HepG2 (cell line): ENCODE measurements around the gene GNG5. TPM values are rescaled to one million over a fixed set of nuclear protein-coding genes. Genes with fewer than 3 reads are reported as not detected.

ENCODE experiments used
- ASH2L ChIP-seq: fragments of 300-600, 200-600 bp; sonication (generic); IDR thresholded peaks from 2 replicates; pipeline ENCODE4 v1.7.0; 2017; ENCODE audit warnings: low read depth, mild to moderate bottlenecking, moderate library complexity, mixed read lengths, low read length; ENCODE audit not compliant: insufficient read length
- CSRNP2 ChIP-seq: sonication (generic); formaldehyde crosslinking; conservative IDR thresholded peaks from 2 replicates; pipeline ENCODE4 v1.8.0; 2022; ENCODE audit warnings: low read depth, missing genetic modification reagents
- DBP ChIP-seq: sonication (generic); formaldehyde crosslinking; IDR thresholded peaks from 2 replicates; pipeline ENCODE4 v1.4.0; 2020; ENCODE audit warnings: missing genetic modification reagents; ENCODE audit errors: not compliant biosample characterization
- EEA1 ChIP-seq: sonication (generic); formaldehyde crosslinking; IDR thresholded peaks from 2 replicates; pipeline ENCODE4 v1.5.1; 2020; ENCODE audit warnings: mild to moderate bottlenecking, missing genetic modification reagents, borderline replicate concordance
- FOXO1 ChIP-seq: sonication (generic); formaldehyde crosslinking; IDR thresholded peaks from 2 replicates; pipeline ENCODE4 v1.4.0; 2020; ENCODE audit warnings: missing genetic modification reagents
- GTF3A ChIP-seq: sonication (generic); formaldehyde crosslinking; conservative IDR thresholded peaks from 2 replicates; pipeline ENCODE4 v1.4.0; 2020; ENCODE audit warnings: mild to moderate bottlenecking, missing genetic modification reagents
- HOXA9 ChIP-seq: sonication (generic); formaldehyde crosslinking; IDR thresholded peaks from 2 replicates; pipeline ENCODE4 v1.8.1; 2022; ENCODE audit warnings: missing genetic modification reagents, mild to moderate bottlenecking, moderate library complexity, borderline replicate concordance
- KAT8 ChIP-seq: IDR thresholded peaks from 2 replicates; pipeline ENCODE4 v1.6.1; 2016; ENCODE audit warnings: missing genetic modification reagents, missing compliant biosample characterization
- MEF2D ChIP-seq: sonication (generic); formaldehyde crosslinking; IDR thresholded peaks from 2 replicates; pipeline ENCODE4 v1.5.1; 2020; ENCODE audit warnings: mild to moderate bottlenecking, missing genetic modification reagents
- RAD21 ChIP-seq: fragments of 450-650 bp; formaldehyde crosslinking; IDR thresholded peaks from 2 replicates; pipeline ENCODE4 v1.5.0; 2020; ENCODE audit warnings: mild to moderate bottlenecking
- THAP11 ChIP-seq: IDR thresholded peaks from 2 replicates; pipeline ENCODE4 v1.6.1; 2016; ENCODE audit warnings: missing biosample characterization, missing genetic modification reagents
- TOPORS ChIP-seq: sonication (generic); formaldehyde crosslinking; IDR thresholded peaks from 2 replicates; pipeline ENCODE4 v1.8.0; 2023; ENCODE audit warnings: mild to moderate bottlenecking, missing genetic modification reagents
- U2AF2 ChIP-seq: fragments of 200-400 bp; formaldehyde crosslinking; IDR thresholded peaks from 2 replicates; pipeline ENCODE4 v1.6.1; 2017; ENCODE audit warnings: low read depth, mild to moderate bottlenecking, low read length
- ZBTB34 ChIP-seq: sonication (generic); formaldehyde crosslinking; IDR thresholded peaks from 2 replicates; pipeline ENCODE4 v1.8.0; 2022; ENCODE audit warnings: mild to moderate bottlenecking, missing genetic modification reagents
- ZBTB43 ChIP-seq: sonication (generic); formaldehyde crosslinking; conservative IDR thresholded peaks from 2 replicates; pipeline ENCODE4 v1.4.0; 2020; ENCODE audit warnings: missing genetic modification reagents
- ZBTB8A ChIP-seq: sonication (generic); formaldehyde crosslinking; IDR thresholded peaks from 2 replicates; pipeline ENCODE4 v1.4.0; 2020; ENCODE audit warnings: mild to moderate bottlenecking, low read depth, missing genetic modification reagents, borderline replicate concordance
- ZFP90 ChIP-seq: sonication (generic); formaldehyde crosslinking; IDR thresholded peaks from 2 replicates; pipeline ENCODE4 v1.8.0; 2022; ENCODE audit warnings: missing genetic modification reagents, mild to moderate bottlenecking, inconsistent platforms, borderline replicate concordance
- ZNF34 ChIP-seq: sonication (generic); formaldehyde crosslinking; IDR thresholded peaks from 2 replicates; pipeline ENCODE4 v1.4.0; 2020; ENCODE audit warnings: mild to moderate bottlenecking, missing genetic modification reagents, borderline replicate concordance
- ZNF530 ChIP-seq: sonication (generic); formaldehyde crosslinking; IDR thresholded peaks from 2 replicates; pipeline ENCODE4 v1.5.0; 2020; ENCODE audit warnings: low read depth, mild to moderate bottlenecking, missing genetic modification reagents
- ZNF644 ChIP-seq: IDR thresholded peaks from 2 replicates; pipeline ENCODE4 v1.6.1; 2016; ENCODE audit warnings: low read depth
- polyA plus RNA-seq, 8 experiments: library from polyadenylated mRNA; depleted of rRNA in 3 of 8; stranded (reverse) in 7 of 8; unstranded in 1 of 8; fragments of >200 nt; fragmentation: Illumina TruSeq in 4 of 8; extraction: Trizol in 4 of 8; gene quantifications; 2 replicates each; pipeline versions ENCODE4 v1.2.1 to v1.2.3, GENCODE V29; 2011 to 2016; ENCODE audit warnings: low read depth in 4 of 8, missing spikeins in 1 of 8, mixed read lengths in 1 of 8; ENCODE audit not compliant: insufficient read depth in 1 of 8
- total RNA-seq, 5 experiments: library from RNA; depleted of rRNA; stranded (reverse); fragments of >200 nt; fragmentation: Illumina TruSeq; extraction: Trizol; gene quantifications; 2 replicates each; pipeline ENCODE4 v1.2.3, GENCODE V29; 2016; ENCODE audit warnings: low read depth in 1 of 5

GNG5 gene
- total and polyA plus RNA-seq, 2 of the 13 experiments (the other 11 are each of a cell fraction or from before 2014, with no cell fraction given): 103 to 137 TPM

GRCh38 chr1:84478876-84479868 lies 27.2 kb downstream of the GNG5 start, which contains the start of gene RPF1 (continued):
- TF ChIP-seq CSRNP2 (no peak), ZNF644 (CRISPR knock-in tag) (0 out of 2 replicates have a peak, but pooled peaks have one; percentile 5), TOPORS (CRISPR knock-in tag) (peak; percentile 64), ZNF34 (CRISPR knock-in tag) (peak; percentile 69; the same call in 1 of the 2 replicates), GTF3A (CRISPR knock-in tag) (no peak), RAD21 (peak; percentile 42; the same call in 1 of the 2 replicates), EEA1 (CRISPR knock-in tag) (no peak), ASH2L (peak; percentile 94), ZFP90 (CRISPR knock-in tag) (no peak), ZBTB43 (no peak), KAT8 (CRISPR knock-in tag) (peak; percentile 99), ZNF530 (CRISPR knock-in tag) (no peak), MEF2D (CRISPR knock-in tag) (no peak), HOXA9 (CRISPR knock-in tag) (peak; percentile 91; the same call in 1 of the 2 replicates), DBP (CRISPR knock-in tag) (no peak), THAP11 (CRISPR knock-in tag) (peak; percentile 91), FOXO1 (no peak), U2AF2 (no peak), ZBTB8A (CRISPR knock-in tag) (peak; percentile 57; the same call in 1 of the 2 replicates), ZBTB34 (CRISPR knock-in tag) (no peak)
